ENCODE measurements around the gene KCND3.

Gene KCND3

DNA sequence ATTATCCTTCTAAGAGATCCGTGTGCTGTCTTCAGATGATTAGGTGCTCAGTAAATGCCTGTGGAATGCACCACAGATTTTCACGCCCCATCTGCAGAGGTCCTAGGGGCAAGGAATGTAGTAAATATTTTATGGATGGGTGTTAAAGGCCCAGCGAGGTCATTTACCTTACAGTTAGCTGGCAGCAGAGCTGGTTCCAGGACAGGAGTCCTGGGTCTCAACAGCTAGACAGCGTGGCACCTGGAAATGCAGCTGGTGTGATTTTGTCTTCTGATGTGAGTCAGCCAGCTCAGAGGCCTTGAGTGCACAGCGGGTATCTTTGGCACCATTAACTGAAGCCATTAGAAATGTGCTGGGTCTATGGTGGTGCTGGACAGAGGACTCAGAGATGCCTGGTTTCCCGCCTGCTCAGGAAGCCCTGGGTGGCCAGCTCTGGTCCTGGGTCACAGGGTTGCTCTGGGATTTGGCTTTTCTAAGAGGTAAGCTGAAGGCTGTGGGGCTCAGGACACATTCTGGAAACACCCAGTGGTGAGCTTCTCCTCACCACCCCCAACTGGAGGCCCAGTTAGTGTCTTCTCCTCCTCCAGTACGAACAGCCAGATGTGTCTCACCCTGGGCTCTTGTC, 168.2 kb downstream of the KCND3 start:
- Histone ChIP-seq H3K9me2 (replicated peaks; ENCODE audit: control insufficient read depth, low read length) (no peaks in the 10 kb centered on the region), H3K79me2 (ENCODE audit: control insufficient read depth, low read length) (no peaks in the 10 kb centered on the region), H3K27me3 (ENCODE audit: control insufficient read depth, low read length) (peaks cover 11% of the 10 kb centered on the region), H3K27ac (ENCODE audit: low read depth, low read length) (no peak overlapping the region), H4K20me1 (ENCODE audit: control insufficient read depth, insufficient read depth, low read depth, low read length) (no peaks in the 10 kb centered on the region), H3K4me2 (ENCODE audit: low read length) (no peak overlapping the region), H3K36me3 (ENCODE audit: control insufficient read depth, low read length) (no peaks in the 10 kb centered on the region), H3K9me3 (ENCODE audit: control insufficient read depth, insufficient read depth, low read length) (no peaks in the 10 kb centered on the region), H3K4me3 (ENCODE audit: low read length) (no peak overlapping the region), H3F3A (ENCODE audit: control insufficient read depth, insufficient read depth) (no peaks in the 10 kb centered on the region), H3K4me1 (ENCODE audit: control insufficient read depth, low read length) (no peaks in the 10 kb centered on the region)
- TF ChIP-seq, protein P1, sequence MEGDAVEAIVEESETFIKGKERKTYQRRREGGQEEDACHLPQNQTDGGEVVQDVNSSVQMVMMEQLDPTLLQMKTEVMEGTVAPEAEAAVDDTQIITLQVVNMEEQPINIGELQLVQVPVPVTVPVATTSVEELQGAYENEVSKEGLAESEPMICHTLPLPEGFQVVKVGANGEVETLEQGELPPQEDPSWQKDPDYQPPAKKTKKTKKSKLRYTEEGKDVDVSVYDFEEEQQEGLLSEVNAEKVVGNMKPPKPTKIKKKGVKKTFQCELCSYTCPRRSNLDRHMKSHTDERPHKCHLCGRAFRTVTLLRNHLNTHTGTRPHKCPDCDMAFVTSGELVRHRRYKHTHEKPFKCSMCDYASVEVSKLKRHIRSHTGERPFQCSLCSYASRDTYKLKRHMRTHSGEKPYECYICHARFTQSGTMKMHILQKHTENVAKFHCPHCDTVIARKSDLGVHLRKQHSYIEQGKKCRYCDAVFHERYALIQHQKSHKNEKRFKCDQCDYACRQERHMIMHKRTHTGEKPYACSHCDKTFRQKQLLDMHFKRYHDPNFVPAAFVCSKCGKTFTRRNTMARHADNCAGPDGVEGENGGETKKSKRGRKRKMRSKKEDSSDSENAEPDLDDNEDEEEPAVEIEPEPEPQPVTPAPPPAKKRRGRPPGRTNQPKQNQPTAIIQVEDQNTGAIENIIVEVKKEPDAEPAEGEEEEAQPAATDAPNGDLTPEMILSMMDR (IDR thresholded peaks at IDR 0.05; ENCODE audit: low read depth, low read length, poor library complexity, severe bottlenecking), result no peak
- no peak for TF ChIP-seq EZH2phosphoT487 (IDR thresholded peaks at IDR 0.05; ENCODE audit: borderline replicate concordance, low read length)

DNA sequence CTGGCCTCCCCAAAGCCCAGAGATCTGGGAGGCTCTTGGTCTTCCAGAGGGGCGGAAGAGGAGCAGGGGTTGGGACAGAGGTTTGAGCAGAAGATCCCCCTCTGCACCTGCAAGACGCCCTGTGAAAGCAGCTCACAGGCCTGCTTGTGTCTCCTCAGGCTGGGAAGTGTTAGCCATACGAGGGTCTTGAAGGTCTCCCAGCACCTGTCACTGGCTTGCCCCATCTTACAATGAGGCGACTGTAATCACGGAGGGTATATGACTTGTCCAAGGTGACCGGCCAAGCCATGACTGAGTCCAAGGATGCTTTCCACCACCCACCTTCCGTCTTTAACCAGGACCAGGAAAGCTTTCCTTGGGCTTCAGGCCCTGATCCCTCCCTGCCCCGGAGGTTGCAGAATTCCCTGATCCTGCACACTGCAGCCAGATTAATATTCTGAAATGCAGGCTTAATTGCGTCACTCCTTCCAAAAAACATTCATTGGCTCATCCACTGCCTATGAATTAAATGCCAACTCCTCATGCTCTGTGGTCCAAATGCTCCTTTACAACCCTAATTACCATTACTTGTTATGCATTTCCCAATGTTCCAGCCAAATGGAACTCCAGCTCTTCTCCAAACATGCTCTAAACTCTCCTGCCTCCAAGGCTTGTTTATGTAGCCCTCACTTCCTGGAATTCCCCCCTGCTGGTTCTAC, 169.8 kb downstream of the KCND3 start:
- H3K27ac ChIP-seq (ENCODE audit: low read depth, low read length), result no peak overlapping the region
- no peak for TF ChIP-seq EZH2phosphoT487 (IDR thresholded peaks at IDR 0.05; ENCODE audit: borderline replicate concordance, low read length)
- TF ChIP-seq, protein P1 (IDR thresholded peaks at IDR 0.05; ENCODE audit: low read depth, low read length, poor library complexity, severe bottlenecking), result no peak
- H3K4me2 ChIP-seq (ENCODE audit: low read length), result no peak overlapping the region
- H3K4me3 ChIP-seq (ENCODE audit: low read length), result no peak overlapping the region
- no peaks in the 10 kb centered on the region for H3K9me2 ChIP-seq (replicated peaks; ENCODE audit: control insufficient read depth, low read length)
- no peaks in the 10 kb centered on the region for H3K4me1 ChIP-seq (ENCODE audit: control insufficient read depth, low read length)
- H3F3A ChIP-seq (ENCODE audit: control insufficient read depth, insufficient read depth), result no peaks in the 10 kb centered on the region
- no peaks in the 10 kb centered on the region for H3K36me3 ChIP-seq (ENCODE audit: control insufficient read depth, low read length)
- no peaks in the 10 kb centered on the region for H3K79me2 ChIP-seq (ENCODE audit: control insufficient read depth, low read length)
- no peaks in the 10 kb centered on the region for H4K20me1 ChIP-seq (ENCODE audit: control insufficient read depth, insufficient read depth, low read depth, low read length)
- H3K27me3 ChIP-seq (ENCODE audit: control insufficient read depth, low read length), result peaks cover 13% of the 10 kb centered on the region; the same call in 1 of the 2 replicates
- H3K9me3 ChIP-seq (ENCODE audit: control insufficient read depth, insufficient read depth, low read length), result no peaks in the 10 kb centered on the region

DNA sequence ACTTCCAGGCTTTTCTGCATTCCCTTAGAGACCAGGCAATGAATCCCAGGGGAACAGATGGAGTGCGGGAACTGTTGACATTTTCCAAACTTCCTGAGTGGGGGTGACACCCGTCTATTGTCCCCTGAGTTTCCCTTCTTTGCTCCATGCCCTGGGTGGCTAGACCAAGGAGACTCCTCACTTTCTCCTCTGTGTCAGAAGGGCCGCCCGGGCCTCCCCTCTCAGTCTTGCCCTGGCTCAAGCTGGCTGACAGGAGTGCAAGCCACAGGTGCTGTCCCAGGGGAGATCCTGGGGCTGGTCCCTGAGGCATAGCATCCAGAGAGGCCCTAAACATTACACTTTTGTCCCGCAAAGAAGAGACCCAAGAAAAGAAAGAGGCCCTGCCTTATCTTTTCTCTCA, 170.9 kb downstream of the KCND3 start:
- Histone ChIP-seq H3K36me3 (ENCODE audit: control insufficient read depth, low read length) (no peaks in the 10 kb centered on the region), H3K9me3 (ENCODE audit: control insufficient read depth, insufficient read depth, low read length) (no peaks in the 10 kb centered on the region), H3K9me2 (replicated peaks; ENCODE audit: control insufficient read depth, low read length) (no peaks in the 10 kb centered on the region), H3K27ac (ENCODE audit: low read depth, low read length) (no peak overlapping the region), H3K4me2 (ENCODE audit: low read length) (no peak overlapping the region), H4K20me1 (ENCODE audit: control insufficient read depth, insufficient read depth, low read depth, low read length) (no peaks in the 10 kb centered on the region), H3K79me2 (ENCODE audit: control insufficient read depth, low read length) (no peaks in the 10 kb centered on the region), H3K27me3 (ENCODE audit: control insufficient read depth, low read length) (peaks cover 12% of the 10 kb centered on the region; the same call in 1 of the 2 replicates), H3K4me3 (ENCODE audit: low read length) (no peak overlapping the region), H3F3A (ENCODE audit: control insufficient read depth, insufficient read depth) (no peaks in the 10 kb centered on the region), H3K4me1 (ENCODE audit: control insufficient read depth, low read length) (no peaks in the 10 kb centered on the region)
- no peak for TF ChIP-seq EZH2phosphoT487 (IDR thresholded peaks at IDR 0.05; ENCODE audit: borderline replicate concordance, low read length)
- TF ChIP-seq, protein P1 (IDR thresholded peaks at IDR 0.05; ENCODE audit: low read depth, low read length, poor library complexity, severe bottlenecking), result no peak
